Fibroblast of skin of left biceps (primary cell): ENCODE results near the gene SEMA6C.
A peak's percentile ranks its signal among the peaks of the same experiment; 100 is the strongest.
"Not testable (repeated sequence)": the region's sequence is repeated elsewhere in the genome, so short reads cannot be mapped to it uniquely, and the experiment has no call there.

ENCODE experiments used
- DNase-seq, 2 experiments: peaks; one replicate each; pipeline ENCODE4 v3.0.0-alpha.2; 2013; ENCODE audit warnings: low read depth in 2 of 2

SEMA6C gene, protein sequence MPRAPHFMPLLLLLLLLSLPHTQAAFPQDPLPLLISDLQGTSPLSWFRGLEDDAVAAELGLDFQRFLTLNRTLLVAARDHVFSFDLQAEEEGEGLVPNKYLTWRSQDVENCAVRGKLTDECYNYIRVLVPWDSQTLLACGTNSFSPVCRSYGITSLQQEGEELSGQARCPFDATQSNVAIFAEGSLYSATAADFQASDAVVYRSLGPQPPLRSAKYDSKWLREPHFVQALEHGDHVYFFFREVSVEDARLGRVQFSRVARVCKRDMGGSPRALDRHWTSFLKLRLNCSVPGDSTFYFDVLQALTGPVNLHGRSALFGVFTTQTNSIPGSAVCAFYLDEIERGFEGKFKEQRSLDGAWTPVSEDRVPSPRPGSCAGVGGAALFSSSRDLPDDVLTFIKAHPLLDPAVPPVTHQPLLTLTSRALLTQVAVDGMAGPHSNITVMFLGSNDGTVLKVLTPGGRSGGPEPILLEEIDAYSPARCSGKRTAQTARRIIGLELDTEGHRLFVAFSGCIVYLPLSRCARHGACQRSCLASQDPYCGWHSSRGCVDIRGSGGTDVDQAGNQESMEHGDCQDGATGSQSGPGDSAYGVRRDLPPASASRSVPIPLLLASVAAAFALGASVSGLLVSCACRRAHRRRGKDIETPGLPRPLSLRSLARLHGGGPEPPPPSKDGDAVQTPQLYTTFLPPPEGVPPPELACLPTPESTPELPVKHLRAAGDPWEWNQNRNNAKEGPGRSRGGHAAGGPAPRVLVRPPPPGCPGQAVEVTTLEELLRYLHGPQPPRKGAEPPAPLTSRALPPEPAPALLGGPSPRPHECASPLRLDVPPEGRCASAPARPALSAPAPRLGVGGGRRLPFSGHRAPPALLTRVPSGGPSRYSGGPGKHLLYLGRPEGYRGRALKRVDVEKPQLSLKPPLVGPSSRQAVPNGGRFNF

DNA sequence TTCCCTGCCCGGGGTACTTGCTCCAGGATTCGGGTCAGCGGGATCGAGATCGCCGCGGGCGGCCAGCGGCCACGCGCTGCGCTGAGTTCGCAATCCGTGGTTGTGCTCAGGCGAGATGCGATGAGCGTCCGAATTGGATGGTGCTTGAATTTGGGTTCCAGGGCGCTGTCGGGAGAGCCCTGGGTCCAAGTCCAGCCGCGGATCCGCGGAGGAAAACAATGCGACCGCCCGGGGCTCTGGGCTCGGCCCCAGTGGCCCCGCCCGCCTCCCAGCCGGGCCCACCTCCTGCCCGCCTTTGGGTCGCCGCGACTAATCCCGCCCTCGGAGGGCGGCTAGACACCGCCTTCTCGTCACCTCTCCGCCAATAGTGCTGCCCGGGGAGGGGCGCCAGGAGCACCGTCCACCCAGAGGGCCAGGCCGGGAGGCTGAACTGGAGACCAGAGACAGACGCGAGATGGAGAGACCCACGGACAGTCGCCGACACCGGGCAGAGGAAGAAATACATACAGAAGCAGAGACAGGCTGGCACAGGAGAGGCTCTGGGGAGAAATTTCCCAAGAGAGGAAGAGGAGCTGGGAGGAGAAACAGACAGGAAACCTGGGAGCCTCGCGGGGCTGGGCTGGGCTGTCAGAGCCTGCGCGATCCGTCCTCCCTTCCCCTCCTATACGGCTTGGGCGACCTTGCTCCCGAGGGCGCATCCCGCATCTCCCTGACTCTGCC, at the start of gene SEMA6C:
Gene SEMA6C (minus strand): TSS at position 220 of the 720 bp plus-strand sequence. CDS start 4,010 bp downstream, outside the sequence.
- DNase-seq: peak; percentile 49 to 59

DNA sequence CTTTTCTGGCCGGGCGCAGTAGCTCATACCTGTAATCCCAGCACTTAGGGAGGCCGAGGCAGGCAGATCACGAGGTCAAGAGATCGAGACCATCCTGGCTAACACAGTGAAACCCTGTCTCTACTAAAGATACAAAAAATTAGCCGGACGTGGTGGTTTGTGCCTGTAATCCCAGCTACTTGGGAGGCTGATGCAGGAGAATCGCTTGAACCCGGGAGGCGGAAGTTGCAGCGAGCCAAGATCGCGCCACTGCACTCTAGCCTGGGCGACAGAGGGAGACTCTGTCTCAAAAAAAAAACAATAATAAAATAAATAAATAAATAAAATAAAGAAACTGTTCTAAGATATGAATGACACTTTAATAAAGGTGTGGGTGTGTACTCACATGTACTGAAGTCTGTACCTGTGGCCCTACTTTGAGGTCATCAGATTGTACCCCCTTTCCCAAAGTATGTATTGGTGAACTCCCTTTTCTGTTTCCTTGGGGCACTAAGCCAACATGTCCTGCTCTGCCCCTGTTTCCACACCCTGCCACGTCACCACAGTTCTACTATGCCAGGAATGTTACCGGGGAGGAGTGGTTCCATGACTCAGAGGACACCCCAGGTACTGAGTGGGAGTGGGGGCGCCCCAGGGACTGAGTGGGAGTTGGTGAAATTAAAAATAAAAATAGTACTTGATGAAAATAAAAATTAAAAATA, 48.6 kb upstream of the SEMA6C start:
- DNase-seq: peak; percentile 69 to 75

DNA sequence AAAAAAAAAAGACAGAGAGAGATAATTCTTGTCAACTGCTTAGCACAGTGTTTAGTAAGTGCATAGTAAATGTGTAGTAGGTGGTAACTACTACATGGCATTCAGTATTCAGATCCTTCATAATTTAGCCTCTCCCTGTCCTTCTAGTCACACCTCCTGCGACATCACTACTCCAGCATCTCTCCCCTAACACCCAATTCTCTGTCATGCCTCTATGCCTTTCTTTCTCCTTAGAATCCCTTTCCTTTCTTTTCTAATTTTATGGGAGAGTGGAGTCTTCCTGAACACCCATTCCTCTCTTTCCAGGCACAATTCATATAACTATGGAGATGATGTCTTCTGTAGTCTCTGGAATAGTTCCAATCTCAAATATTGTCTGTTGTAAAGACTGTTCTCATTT, 47.4 kb upstream of the SEMA6C start:
- no peak for DNase-seq

DNA sequence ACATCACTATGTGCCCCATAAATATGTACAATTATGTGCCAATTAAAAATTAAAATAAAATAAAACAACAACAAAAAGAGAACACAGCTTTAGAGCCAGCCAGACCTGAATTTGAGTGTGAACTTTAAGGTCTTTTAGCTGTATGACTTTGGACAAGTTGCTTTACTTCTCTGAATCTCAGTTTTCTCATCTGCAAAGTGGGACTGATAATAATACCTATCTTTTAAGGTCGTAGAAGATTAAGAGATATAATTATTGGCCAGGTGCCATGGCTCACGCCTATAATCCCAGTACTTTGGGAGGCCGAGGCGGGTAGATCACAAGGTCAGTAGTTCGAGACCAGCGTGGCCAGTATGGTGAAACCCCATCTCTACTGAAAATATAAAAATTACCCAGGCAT, 46.9 kb upstream of the SEMA6C start:
- no peak for DNase-seq

DNA sequence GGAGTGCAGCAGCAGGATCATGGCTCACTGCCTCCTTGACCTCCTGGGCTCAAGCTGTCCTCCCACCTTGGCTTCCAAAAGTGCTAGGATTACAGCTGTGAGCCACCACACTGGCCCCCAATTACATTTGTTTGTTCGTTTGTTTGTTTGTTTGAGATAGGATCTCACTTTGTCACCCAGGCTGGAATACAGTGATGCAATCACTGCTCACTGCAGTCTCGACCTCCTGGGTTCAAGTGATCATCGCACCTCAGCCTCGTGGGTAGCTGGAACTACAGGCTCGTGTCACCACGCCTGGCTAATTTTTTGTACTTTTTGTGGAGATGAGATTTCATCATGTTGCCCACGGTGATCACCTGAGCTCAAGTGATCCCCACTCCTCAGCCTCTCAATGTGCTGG, 45.6 kb upstream of the SEMA6C start:
- no peak for DNase-seq

DNA sequence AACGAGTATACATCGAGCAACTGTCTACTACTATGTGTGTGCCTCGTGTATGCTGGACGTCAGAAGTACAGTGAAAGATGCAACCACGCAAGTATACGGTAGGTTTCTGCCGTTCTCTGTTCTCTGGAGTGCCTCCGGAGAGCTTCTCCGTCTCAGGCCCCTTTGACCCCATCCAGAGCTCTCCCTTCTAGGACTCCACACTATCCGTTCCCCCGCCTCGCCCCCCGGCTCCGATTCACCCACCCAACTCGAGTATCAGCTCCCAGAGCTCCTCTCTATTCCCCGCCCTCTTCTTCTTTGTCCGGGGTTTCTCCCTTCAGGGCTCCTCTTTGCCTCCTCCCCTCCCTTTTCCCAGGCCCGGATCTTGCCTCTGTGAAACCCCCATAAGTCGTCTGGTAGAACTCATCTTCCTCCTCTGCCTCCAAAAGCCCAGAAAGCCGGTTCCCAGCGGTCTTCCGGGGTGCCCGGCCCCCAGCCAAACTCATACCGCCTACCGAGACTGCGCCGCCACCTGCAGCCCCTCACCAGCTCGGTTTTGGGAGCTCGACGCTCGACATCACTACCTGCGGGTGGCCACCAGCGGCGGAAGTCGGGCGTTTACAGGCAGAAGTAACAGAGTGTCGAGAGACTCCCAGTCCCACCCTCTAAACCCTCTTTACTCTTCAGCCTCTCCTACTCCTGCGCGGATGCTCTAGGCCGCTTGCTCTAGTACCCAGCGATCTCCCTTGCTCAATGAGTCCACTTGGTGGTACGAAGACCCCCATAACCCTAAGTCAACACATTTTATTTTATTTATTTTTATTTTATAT, 43.4 kb upstream of the SEMA6C start, which contains the start of gene VPS72:
Gene VPS72 (minus strand): TSS at position 561 of the 809 bp plus-strand sequence. CDS start 76 bp downstream, at position 485.
- peak; percentile 64 to 67 for DNase-seq

DNA sequence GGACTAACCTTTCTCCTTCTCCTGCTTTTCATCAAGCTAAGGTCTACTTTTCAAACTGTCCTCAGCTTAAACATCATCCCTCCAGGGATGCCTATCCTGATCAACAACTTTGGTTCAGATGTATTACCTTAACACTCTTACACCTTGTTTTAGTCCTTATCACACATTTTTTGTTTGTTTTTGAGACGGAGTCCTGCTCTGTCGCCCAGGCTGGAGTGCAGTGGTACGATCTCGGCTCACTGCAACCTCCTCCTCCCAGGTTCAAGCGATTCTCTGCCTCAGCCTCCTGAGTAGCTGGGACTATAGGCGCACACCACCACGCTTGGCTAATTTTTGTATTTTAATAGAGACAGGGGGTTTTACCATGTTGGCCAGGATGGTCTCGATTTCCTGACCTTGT, 42.2 kb upstream of the SEMA6C start:
- DNase-seq: not testable (repeated sequence)

DNA sequence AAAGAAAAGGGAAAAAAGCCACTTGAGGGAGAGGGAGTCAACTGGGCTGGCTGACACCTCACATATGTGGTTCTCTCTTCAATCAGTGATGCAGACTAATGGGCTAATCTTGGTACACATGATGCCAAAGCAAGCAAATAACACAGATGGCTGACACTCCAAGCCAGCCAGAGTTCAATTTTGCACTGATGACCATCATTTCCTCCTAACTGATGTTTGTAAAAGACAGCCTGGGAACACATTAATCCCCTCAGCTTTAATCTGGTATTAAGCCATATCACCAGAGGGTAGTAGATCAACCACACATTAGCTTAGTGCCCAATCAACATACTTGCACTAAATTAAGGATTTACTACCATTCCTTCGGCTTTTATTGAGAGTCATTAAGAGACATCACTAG, 40.8 kb upstream of the SEMA6C start:
- DNase-seq: no peak

DNA sequence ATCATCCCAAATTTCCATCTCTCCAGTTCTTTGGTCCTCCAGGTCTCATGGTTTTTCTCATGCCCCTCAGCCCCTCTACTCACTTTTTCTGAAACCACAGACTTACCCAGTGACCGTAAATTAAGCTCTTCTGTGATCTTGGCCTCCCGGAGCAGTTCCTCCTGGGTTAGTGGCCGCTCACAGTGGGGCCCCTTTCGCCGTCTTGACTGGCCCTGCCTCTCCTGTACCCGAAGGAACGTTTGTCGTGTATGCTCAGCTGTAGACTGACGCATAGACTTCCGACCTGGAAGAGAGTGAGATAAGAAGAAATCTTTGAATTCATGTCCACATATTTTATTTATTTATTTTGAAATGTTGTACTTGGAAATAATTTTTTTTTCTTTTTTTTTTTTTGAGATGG, 37.8 kb upstream of the SEMA6C start:
- no peak for DNase-seq

DNA sequence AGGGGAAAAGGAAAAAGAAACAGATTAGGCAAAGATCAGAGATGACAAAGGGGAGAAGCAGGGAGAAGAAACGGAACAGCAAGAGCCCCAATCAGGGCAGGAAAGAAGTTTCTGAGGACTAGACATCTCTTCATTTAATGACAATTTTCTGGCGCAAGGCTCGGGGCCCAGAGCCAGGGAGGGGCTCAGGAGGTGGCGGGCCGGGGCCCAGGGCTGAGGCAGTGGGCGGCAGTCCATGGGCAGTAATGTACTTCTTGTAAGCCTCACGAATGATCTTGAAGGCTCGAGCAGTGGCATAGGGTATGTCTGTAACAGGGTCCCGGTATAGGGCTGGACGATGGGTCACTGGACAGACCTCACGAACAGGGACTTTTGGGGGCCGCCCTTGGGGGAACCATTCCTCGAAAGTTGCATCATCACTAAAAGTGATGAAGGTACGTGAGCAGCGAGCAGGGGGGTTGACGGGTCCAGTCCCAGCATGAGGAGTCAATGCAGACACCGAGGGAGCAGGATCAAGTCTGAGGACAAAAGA, 30.1 kb upstream of the SEMA6C start:
- no peak for DNase-seq

DNA sequence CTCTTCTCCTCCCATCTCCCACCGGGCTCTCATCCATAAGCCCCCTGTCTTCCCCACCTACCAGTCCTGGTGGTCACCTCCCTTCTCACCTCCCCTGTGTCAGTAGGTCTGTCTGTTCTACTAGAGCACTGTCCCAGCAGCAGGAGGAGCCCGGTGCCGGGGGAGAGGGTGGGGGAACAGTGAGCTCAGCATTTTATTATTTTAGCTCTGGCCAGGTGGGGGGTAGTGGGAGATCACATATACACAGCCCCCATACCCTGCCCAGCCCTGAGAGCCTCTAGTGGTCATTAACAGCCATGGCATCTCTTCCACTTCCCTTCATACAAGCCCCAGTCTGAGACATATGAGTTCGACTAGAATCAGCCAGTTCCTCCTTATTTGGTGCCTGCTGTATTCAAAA, 29.4 kb upstream of the SEMA6C start, which contains the start of gene TMOD4:
Gene TMOD4 (minus strand): TSS at position 119 of the 400 bp plus-strand sequence. CDS start 1,106 bp downstream, outside the sequence.
- no peak for DNase-seq

DNA sequence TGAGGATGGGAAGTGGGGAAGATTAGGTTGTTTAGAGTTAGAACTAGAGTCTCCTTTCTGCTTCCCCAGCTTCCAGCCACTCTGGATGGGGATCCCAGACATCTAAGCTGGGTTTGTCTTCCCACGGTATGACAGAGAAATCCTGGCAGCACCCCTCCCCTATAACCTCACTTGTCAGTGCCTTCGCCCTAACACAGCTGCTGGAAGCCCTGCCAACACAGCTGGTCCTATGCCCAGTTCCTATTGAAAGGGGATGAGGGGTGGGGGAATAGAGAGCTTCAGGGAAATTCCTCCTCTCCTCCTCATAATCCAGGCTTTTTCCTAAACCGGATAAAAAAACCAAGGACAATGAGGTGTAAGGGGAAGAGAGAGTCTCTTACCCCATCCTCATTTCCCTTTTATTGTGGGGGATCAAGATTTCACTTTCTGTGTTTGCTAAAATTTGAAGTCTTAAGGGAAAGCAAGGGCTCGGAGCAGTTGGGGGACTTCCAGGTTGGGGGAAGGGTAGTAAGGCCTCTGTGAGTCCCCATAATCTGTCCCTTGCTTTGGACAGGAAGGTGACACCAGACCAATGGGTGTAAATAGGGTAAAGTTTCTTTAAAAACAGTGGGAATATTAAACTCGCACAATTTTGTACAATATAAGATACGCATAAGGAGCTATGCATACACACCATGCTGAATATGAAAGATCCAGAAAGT, 28.8 kb upstream of the SEMA6C start:
- DNase-seq: no peak

DNA sequence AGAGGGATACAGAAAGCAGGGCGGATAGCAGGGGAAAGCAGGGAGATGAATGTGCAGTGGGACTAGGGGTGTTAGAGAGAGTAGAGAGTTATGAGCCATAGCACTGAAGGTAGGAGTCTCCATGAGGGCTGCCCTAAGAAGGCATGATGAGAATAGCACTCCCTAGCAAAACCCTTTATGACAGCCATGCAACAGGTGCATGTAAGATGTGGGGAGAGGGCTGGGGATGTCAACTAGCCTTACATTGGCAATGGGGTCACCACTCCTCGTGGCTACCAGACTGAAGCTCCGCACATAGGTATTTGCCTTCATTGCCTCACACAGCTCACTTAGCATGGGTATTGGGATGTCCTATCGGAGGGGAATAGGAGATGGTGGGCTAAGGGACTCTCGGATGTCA, 24.8 kb upstream of the SEMA6C start:
- no peak for DNase-seq

DNA sequence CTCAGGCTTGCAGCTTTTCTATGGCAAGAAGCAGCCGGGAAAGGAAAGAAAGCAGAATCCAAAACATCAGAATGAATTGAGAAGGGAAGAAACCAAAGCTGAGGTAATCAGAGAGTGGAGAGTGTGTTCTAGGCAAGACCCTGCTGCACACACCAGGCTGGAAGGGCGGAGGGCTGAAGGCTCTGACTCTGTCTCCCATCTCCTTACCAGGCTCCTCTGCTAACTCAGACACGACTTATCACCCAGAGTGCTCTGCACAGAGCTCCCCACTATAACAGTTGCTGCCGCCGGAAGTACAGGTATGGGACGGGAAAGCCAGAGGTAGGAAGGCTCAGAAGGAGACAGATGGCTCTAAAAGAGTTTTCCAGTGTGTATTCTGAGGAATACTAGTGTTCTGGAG, 20.7 kb upstream of the SEMA6C start:
- DNase-seq: no peak

DNA sequence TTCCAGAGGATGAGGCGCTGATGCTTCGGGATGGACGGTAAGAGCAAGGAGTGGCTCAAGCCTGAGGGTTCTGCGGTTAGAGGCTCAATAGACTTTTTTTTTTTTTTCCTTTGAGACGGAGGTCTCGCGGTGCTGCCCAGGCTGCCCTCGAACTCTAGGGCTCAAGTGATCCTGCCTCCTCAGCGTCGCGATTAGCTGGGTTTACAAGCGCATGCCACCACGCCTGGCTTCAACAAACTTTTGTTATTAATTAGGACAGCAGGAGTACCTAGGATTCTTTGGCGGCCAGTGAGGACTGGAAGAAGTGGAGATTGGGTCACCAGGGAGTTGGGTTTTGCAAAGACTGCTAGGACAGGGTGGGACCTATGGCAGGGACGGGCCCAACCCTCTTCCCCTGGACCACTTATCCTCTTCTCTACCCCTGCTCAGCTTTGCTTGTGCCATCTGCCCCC, 20.1 kb upstream of the SEMA6C start:
- no peak for DNase-seq

DNA sequence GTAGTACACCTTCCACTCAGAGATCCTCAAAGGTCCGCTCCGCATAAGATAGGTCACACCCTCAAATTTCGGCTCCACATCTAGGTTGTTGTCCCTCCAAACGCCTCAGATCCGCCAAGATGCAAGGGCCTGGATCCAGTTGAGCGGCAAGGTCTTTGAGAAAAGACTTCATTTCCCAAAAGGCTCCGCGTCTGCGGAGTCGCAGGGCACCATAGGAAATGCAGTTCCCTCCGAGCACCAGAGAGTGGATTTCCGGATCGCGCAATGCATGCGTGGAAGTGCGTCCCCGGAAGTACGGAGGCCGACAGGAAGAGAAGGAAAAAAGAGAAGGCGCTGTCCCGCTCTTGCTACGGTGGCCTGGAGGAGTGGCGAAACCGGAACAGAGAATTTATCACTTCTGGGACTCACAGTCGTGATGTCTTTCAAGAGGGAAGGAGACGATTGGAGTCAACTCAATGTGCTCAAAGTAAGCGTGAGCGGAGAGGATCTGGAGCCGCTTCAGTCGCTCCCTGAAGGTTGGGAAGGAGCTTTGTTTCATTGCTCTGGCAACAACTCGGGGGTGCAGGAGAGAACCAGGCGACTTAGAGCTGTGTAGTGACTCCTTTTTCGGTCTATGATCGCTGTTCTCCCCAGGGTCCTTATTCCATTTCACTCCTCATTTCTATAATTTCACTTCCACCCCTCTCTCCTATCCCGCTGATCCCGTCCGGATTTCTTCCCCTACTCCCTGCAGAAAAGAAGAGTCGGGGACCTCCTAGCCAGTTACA, 19.5 kb upstream of the SEMA6C start, which contains the start of the genes LYSMD1 and SCNM1:
Gene LYSMD1 (minus strand): TSS at position 165 of the 767 bp plus-strand sequence. CDS start 644 bp downstream, outside the sequence.
Gene SCNM1 (plus strand): TSS at position 407 of the 767 bp plus-strand sequence. CDS start 9 bp downstream, at position 416.
- peak; percentile 98 for DNase-seq

DNA sequence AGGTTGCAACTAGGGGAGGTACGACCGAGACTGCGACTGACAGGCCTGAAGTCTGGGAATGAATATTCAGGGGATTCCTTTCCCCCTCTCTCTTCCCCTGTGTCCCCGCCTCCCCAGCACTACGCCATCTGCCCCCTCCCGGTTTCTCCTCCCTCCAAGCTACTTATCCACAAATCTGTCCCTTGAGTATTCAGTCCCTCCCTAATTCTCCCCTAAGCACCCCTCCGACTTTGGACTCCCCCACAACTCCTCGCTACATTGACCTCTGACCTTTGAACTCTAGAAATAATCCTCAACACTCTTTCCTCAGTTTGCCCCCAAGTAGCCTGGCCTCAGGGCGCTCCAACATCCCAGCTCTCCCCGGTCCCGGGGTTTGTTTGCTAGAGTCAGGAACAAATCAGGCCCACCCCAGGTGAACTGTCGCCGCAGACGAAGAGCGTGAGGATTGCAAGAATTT, 18.9 kb upstream of the SEMA6C start:
- no peak for DNase-seq

DNA sequence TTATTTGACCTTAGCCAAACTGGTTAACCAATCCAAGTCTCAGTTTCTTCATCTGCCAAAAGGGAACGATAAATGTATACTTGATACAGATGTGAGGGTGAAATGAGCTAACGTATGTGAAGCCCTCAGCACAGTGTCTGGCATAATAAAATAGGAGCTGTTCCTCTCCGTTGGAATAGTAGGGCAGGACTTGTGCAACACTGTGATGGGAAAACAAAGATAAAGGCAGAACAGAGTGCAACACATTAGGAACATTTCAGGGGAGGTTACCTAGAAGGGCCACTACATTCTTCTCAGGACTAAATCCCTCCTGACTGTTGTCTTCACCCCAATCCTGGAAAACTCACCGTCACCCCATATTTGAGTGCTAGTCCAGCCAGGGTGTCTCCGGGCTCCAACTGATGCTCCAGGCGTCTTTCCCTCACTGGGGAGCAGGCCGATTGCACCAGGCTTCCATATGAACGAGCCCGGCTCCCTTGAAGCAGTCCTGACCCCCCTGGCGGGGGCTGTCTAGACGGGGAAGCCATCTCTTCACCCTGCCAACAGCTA, 18.4 kb upstream of the SEMA6C start:
- DNase-seq: no peak
